ENCODE results near the gene C16orf74.

Gene C16orf74

DNA sequence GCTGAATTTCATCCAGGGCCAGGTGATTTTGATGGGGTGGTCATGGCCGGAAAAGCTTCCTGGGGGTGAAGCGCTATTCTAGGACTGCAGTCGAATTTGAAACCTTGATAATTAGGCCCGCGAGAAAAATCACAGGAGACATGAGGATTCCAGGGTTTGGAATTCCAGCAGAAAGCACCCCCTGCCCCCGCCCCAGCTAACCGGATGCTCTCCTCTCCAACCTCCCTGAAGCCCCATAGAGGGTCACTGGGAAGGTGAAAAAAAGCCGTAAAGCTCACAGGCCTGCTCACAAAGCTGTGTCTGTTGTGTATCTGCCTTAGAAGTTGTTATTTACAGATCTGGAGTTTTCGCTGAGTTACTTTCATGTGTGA lies 61.0 kb downstream of the C16orf74 start:
- no peak for DNase-seq

- DNase-seq, result no peak
These were observed 61.5 kb downstream of the C16orf74 start for GRCh38 chr16:85689285-85689949.

GRCh38 chr16:85688586-85689284 lies 62.2 kb downstream of the C16orf74 start, which contains the start of gene GINS2:
Gene GINS2 (minus strand): TSS chr16:85688954. CDS start chr16:85688898, 56 bp downstream.
- DNase-seq, result peak; percentile 86

DNA sequence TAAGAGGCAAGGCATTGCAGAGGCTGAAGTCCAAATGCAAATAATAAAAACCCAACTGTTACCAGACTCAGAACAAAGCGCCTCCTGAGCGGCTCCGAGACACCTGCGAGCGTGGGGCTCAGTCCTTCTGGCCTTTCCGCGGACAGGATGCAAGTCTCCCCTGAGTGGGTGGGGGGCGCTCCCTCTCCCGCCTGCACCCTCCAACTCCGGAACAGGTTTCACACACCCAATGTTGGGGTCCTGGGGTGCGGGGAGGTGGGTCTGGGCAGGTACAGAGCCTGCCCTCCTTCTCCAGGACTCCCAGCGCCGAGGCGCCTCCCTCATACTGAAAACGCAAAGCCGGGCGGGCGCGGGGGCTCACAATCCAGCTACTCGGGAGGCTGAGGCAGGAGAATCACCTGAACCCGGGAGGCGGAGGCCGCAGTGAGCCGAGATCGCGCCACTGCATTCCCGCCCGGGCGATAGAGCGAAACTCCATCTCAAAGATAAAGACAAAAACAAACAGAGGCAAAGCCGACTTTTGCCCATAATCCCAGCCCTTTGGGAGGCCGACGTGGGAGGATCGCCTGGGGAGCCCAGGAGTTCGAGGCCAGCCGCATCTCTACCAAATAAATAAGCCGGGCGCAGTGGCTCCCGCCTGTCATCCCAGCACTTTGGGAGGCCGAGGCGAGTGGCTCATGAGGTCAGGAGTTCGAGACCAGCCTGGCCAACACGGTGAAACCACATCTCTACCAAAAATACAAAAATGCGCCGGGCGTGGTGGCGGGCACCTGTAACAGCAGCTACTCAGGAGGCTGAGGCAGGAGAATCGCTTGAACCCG lies 63.0 kb downstream of the C16orf74 start:
- DNase-seq, result no peak

- DNase-seq, result no peak
These were observed 63.8 kb downstream of the C16orf74 start for GRCh38 chr16:85686912-85687591.

DNA sequence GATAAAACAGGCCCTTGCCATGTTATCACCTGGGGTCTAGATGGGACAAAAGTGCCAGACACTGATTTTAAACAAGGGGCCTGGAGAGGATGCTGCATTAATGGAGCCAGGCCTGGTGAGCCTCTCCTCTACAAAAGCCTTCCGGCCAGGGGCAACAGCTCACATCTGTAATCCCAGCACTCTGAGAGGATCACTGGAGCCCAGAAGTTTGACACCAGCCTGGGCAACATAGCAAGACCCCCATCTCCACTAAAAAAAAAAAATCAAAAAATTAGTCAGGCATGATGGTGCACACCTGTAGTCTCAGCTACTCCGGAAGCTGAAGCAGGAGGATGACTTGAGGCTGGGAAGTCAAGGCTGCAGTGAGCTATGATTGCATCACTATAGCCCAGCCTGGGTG lies 65.6 kb downstream of the C16orf74 start:
- no peak for DNase-seq

- no peak for DNase-seq
These were observed 67.5 kb downstream of the C16orf74 start for GRCh38 chr16:85683363-85683762.

- DNase-seq, result no peak
These were observed 68.4 kb downstream of the C16orf74 start for GRCh38 chr16:85682516-85682915.

- DNase-seq, result no peak
These were observed 69.6 kb downstream of the C16orf74 start for GRCh38 chr16:85681255-85681654.

DNA sequence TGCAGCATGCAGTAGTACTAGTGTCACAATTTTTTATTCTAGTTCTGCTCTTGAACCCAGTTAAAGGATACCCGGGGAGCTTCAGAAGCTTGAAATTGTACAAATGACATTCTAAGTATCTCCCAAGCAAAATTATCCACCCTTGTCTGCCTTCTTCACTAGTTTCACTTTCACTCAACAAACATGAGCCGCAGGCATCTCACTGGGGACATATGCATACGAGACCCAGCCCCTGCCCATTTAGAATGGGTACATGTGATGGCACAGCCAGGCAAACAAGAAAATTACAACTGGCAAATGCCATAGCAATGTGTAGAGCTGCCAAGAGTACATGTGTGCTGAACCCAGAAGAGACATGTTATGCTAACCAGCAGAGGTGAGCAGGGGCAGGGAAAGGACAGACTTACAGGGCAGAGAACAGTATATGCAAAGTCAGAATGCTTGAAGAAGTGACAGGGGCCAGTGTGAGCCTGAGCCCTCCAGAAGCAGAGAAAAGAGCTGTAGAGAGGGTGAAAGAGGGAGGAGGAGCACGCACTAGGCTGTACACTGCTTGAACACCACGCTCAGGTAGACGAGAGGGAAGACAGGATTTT lies 70.4 kb downstream of the C16orf74 start:
- DNase-seq, result no peak

DNA sequence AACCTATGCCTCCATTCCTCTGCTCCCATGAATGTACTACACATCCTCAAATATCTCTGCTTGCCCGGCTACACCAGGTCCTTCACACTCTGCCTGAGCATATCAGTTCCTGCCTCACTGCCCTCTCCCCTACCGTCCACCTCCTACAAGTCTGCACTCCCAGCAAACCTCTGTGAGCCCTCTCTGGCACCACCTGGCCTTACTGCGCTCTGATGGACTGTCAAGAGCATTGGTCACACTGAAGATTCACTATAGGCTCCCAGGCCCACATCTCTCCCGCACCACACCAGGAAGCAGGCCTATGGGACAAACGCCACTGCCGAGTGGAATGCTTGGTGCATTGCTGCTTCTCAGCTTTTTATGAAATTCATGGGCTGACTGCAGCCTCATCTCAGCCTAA lies 71.0 kb downstream of the C16orf74 start:
- DNase-seq, result no peak

DNA sequence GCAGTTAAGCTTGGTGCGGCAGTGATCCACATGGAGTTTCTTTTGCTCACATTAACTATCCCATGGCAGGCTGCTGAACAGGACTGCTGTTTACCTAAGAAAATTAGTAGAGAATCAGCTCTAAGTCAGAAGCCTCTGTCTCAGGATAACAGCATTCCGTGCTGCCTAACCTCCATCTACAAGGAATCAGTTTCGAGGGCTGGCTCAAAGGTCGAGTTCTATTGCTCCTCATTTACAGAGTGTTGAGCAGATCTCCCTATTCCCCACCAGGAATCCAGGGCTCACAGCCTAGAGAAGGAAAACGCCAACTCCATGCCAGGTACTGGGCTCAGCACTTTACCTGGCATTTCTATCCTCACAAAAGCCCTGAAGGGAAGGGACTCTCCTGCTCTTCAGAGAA lies 72.1 kb downstream of the C16orf74 start:
- no peak for DNase-seq

DNA sequence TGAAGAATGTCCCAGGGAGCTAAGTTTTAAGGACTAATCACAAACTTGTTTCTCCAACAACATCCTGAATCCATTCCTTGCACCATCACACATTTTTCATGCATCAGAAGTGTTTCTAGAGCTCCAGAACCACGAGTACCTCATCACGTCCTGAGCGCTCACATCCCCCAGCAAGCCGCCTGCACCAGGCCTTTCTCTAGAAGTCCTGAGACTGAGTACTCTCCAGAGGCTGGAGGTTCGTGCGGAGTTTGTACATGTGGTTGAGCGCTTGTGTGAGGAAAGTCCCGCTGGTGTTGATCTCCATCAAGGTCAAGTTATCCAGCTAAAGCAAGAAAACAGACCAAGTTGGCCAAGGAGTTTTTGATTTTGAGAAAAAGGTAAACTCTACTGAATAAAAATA lies 72.9 kb downstream of the C16orf74 start:
- no peak for DNase-seq

DNA sequence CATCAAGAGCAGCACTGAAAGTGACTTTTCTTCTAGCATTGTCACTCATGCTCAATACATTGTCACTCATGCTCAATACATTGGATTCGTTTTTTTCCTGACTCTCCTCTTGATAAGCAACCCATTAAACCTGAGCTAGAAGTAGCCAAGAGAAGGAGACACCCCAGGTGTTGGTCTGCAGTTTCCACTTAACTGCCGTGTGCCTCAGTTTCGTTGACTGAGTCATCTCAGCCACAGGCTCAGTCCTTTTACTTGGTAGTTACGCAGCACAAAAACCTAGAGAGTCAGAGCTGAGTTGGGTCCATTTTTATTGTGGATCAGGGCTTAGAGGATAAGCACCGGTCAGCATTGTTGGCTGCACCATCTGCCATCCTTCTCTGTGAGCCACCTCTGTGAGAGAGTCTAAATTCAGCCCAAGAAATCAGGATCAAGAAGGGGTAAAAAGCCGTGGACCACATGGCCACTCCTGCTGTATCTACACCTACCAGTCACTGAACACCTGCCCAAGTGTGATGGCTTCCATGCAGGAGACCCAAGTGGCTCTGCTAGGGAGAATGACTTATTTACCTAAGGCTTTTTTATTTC lies 73.4 kb downstream of the C16orf74 start:
- DNase-seq, result no peak

- DNase-seq, result no peak
These were observed 74.4 kb downstream of the C16orf74 start for GRCh38 chr16:85676466-85676865.

GRCh38 chr16:85675251-85675874 lies 75.5 kb downstream of the C16orf74 start:
- no peak for DNase-seq

DNA sequence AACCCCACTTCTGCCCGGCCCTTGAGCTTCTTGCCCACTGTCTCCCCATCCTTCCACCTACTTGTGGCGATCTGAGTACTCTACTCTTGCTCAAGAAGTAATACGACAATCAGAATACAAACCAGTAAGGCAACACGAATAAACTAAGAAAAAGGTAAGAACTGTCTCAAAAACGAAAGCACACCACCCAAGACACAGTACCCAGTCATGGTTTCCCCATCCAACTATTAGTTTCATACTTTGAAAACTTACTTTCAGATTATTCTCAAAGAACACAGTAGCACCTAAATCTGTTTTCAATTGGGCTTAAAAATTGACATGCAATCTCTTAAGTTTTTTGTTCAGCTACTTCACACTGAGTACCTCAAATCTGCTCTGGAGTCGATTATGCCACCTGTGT lies 76.1 kb downstream of the C16orf74 start:
- DNase-seq, result no peak

GRCh38 chr16:85674418-85674755 lies 76.5 kb downstream of the C16orf74 start:
- no peak for DNase-seq

GRCh38 chr16:85673529-85674417 lies 77.1 kb downstream of the C16orf74 start:
- no peak for DNase-seq

- no peak for DNase-seq
These were observed 80.1 kb downstream of the C16orf74 start for GRCh38 chr16:85670840-85671239.

All from effector CD4-positive, alpha-beta T cell (primary cell).